ENCODE data around the gene DRD3. TPM values are rescaled to one million over a fixed set of nuclear protein-coding genes. Genes with fewer than 3 reads are reported as not detected.

Gene DRD3
- total RNA-seq, 1 donor from 2014 or later, result not detected

- DNase-seq, result no peak
These were observed 63.7 kb downstream of the DRD3 start for GRCh38 chr3:114115143-114115542.

- no peak for DNase-seq
These were observed 64.1 kb downstream of the DRD3 start for GRCh38 chr3:114114719-114115118.

DNA sequence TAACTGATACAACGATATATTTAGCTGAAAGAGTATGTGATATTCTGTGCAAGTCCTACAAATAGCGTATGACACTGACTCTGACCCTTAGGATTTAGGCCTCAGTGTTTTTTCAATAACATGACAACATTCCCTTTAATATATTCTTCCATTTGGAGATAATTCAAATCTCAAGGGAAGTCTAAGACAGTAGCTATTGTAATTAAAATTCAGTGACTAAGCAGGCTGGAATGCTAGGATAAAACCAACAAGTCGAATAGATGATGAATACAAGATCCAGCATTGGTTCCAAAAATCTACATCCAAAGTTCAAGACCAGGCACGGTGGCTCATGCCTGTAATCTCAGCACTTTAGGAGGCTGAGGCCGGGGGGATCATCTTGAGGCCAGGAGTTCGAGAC is 66.2 kb downstream of the DRD3 start:
- peak; percentile 31 for DNase-seq

GRCh38 chr3:114111060-114111770 is 67.6 kb downstream of the DRD3 start:
- DNase-seq, result no peak

- no peak for DNase-seq
These were observed 68.4 kb downstream of the DRD3 start for GRCh38 chr3:114110439-114110838.

- no peak for DNase-seq
These were observed 70.7 kb downstream of the DRD3 start for GRCh38 chr3:114108137-114108536.

DNA sequence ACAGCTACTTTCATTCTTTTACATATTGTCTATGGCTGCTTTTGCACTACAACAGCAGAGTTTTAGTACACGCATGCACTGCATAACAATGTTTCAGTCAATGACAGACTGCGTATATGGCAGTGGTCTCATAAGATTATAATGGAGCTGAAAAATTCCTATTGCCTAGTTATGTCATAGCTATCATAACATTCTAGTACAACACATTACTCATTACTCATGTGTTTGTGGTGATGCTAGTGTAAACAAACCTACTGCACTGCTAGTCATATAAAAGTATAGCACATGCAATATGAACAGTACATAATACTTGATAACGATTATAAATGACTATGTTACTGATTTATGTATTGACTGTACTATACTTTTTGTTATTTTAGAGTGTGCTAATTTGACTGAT is 74.4 kb downstream of the DRD3 start:
- DNase-seq, result no peak

- DNase-seq, result no peak
These were observed 75.0 kb downstream of the DRD3 start for GRCh38 chr3:114103858-114104257.

DNA sequence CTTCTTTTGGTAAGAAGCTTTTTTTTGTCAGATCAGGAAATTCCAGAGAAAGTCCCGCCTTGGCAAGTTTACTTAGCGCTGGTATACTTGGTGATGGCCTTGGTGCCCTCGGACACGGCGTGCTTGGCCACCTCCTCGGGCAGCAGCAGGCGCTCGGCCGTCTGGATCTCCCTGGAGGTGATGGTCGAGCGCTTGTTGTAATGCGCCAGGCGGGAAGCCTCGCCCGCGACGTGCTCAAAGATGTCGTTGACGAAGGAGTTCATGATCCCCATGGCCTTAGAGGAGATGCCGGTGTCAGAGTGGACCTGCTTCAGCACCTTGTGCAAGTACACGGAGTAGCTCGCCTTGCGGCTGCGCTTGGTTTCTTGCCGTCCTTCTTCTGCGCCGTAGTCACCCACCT is 75.7 kb downstream of the DRD3 start:
- no peak for DNase-seq

DNA sequence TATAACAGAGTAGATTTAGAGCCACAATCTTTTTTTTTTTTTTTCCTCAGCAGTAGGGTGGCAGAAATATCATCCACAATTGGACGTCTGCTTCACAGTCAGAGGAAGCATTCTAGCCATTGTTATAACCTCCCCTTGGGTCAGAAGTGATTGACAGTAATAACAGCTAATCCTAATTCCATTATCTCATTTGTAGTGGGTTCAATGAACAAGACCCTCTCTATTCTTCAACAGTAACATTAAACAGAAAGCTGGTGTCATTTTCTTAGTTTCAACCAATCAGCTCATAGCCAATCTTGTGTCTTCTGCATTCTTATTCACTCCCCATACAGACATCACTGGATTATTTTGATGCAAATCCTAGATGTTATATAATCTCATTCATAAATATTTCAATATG is 77.8 kb downstream of the DRD3 start:
- no peak for DNase-seq

DNA sequence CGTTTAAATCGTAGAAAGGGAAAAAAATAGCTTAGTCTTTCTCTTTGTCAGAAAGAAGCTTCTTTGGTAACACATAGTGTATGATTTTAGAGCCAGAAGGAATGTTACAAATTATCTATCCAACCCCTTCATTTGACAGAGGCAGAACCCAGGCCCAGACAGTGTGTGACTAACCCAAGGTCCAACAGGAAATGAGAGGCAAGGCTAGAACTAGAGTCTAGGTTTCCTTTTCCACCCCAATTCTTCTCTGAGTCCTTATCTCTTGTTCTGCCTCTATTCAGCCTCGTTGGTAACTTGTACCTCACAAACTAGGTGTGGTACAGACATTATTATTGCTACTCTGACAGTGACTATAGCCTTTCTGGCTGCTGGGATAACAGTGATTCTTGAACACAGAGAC is 83.1 kb downstream of the DRD3 start:
- no peak for DNase-seq

GRCh38 chr3:114093596-114093995 is 85.3 kb downstream of the DRD3 start:
- DNase-seq, result peak; percentile 70

DNA sequence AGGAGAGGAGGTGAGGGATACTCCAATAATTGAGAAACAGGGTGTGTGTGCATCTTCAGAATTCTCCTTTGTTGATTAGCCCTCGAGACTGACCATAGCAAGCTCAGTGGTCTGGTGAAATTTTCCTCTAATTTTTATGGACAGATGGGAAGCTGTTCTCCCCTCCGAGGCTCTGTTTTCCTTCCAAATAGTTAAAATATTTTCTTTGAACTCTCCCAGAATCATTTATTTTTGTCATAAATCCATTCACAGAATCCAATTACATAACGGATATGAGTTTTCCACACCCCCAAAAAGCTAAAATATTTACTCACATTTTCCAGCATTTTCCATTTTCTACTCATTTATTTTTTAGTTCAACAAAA is 85.9 kb downstream of the DRD3 start:
- no peak for DNase-seq

- peak; percentile 81 for DNase-seq
These were observed 86.5 kb downstream of the DRD3 start for GRCh38 chr3:114092151-114093015.

GRCh38 chr3:114089675-114090074 is 89.2 kb downstream of the DRD3 start:
- no peak for DNase-seq

DNA sequence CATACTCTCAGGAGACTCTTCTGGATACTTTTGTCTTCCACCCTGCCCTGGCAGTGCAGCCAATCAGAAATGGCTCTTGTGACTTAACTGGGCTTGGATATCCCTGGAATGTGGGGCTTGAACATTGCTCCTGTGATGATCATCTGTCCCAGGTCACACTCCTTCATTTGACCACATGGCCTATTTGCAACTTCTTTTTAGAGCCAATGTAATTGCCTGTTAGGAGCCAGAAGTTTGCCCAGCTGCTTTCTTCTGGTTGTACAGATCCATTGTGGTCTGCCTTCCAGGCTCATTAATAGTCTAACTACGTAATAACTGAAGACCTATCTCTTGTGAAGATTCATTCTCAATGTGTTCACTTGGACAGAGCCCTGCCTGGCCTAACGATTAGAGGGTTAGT is 92.5 kb downstream of the DRD3 start:
- no peak for DNase-seq

- DNase-seq, result no peak
These were observed 95.7 kb downstream of the DRD3 start for GRCh38 chr3:114083112-114083511.

GRCh38 chr3:114081037-114081436 is 97.8 kb downstream of the DRD3 start:
- peak; percentile 43 for DNase-seq

GRCh38 chr3:114080201-114080600 is 98.7 kb downstream of the DRD3 start:
- no peak for DNase-seq

DNA sequence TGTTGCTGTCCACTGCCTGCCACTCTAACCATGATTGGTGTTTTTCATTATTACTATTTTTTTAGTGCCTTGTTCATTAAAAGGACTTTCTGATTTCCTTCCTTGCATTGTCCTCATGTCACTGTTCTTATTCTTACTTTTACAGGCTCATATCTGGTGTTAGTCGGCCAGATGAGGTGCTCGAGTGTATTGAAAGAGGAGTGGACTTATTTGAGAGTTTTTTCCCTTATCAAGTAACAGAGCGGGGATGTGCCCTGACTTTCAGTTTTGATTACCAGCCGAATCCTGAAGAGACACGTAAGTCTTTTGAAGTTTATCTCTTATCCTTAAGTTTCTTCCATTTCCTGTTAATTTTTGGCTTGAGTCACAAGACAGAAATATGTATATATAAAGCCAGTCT is 99.1 kb downstream of the DRD3 start:
- peak; percentile 81 for DNase-seq

DNA sequence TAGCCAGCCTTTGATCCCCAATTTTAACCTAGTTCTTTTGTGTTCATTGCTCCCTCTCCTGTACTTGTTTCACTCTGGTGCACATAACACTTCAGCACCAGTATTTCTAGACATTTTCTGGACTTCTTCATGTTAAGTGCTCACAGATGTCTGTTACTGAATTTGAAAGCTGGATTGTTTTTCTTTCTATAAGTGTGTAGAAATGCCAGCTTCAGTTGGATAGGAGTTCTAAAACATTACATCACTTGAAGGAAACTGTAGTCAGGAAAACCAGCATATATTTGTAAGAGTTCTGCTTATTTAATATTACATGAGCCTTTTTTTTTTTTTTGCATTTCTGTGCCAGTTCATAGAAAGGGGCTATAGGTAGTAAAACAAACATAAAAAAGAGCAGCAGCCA is 100.7 kb downstream of the DRD3 start:
- DNase-seq, result no peak
